Prostate gland (tissue), 2 donors: ENCODE measurements around the gene NUMB. TPM values are rescaled to one million over a fixed set of nuclear protein-coding genes. Genes with fewer than 3 reads are reported as not detected.
"Not testable (repeated sequence)": the region's sequence is repeated elsewhere in the genome, so short reads cannot be mapped to it uniquely, and the experiment has no call there.

Experiments
- DNase-seq: peaks from one replicate; pipeline ENCODE4 v3.0.0-alpha.2; 2019; ENCODE audit warnings: low spot score
- H3K27ac ChIP-seq, 2 donors: fragments of 200-600 bp; sonication (generic); 2 replicates each; pipeline ENCODE4 v1.5.1; 2017 to 2019
- H3K27me3 ChIP-seq: fragments of 200-600 bp; sonication (generic); replicated peaks from 2 replicates; pipeline ENCODE4 v1.5.1; 2019; ENCODE audit not compliant: insufficient read depth
- H3K36me3 ChIP-seq, 2 donors: fragments of 200-600 bp; sonication (generic); 1 replicate in 1 of 2; 2 replicates in 1 of 2; pipeline versions ENCODE4 v1.5.1 to v1.8.1; 2017 to 2019
- H3K4me1 ChIP-seq: fragments of 200-600 bp; sonication (generic); replicated peaks from 2 replicates; pipeline ENCODE4 v1.5.1; 2019
- H3K4me3 ChIP-seq, 2 donors: fragments of 200-600 bp; sonication (generic); 2 replicates each; pipeline ENCODE4 v1.5.1; 2017 to 2019
- H3K9me3 ChIP-seq: fragments of 200-600 bp; sonication (generic); 2 replicates; pipeline ENCODE4 v1.5.1; 2017
- CTCF ChIP-seq, 4 experiments: fragments of 200-600 bp in 2 of 4; fragments of 450-650 bp in 2 of 4; sonication (generic) in 2 of 4; IDR thresholded peaks; 1 replicate in 3 of 4; 2 replicates in 1 of 4; pipeline ENCODE4 v1.5.1; 2016 to 2019; ENCODE audit warnings: antibody characterized with exemption in 4 of 4, mild to moderate bottlenecking in 2 of 4, moderate library complexity in 2 of 4
- POLR2A ChIP-seq: fragments of 450-650 bp; IDR thresholded peaks from one replicate; pipeline ENCODE4 v1.6.1; 2016; ENCODE audit warnings: antibody characterized with exemption, mild to moderate bottlenecking
- POLR2AphosphoS5 ChIP-seq: sonication (generic); formaldehyde crosslinking; IDR thresholded peaks from one replicate; pipeline ENCODE4 v1.6.1; 2017; ENCODE audit warnings: antibody characterized with exemption
- WGBS: methylation state at CpG from one replicate; pipeline ENCODE4 v1.1.5; 2018; 5-methylcytosine and 5-hydroxymethylcytosine counted together
- intact Hi-C: fragments of 100-400 bp; cut with DNase I; formaldehyde crosslinking; loops from one replicate; pipeline ENCODE4 v1.14.2; 2022
- total RNA-seq, 2 donors: library from RNA; depleted of rRNA; stranded (reverse); fragments of >200 nt; gene quantifications; one replicate each; pipeline ENCODE4 v1.1.0, GENCODE V29; 2016

Gene NUMB
- total RNA-seq, 2 donors from 2014 or later: 38.4 to 57.8 TPM

GRCh38 chr14:73418227-73418626, 40.1 kb downstream of the NUMB start:
- no peaks in the 10 kb centered on the region for H3K36me3 ChIP-seq
- 93% methylated on average over 3 of the region's 3 CpGs for WGBS

GRCh38 chr14:73406248-73406647, 52.1 kb downstream of the NUMB start:
- H3K9me3 ChIP-seq, H3K4me3 ChIP-seq, DNase-seq, H3K36me3 ChIP-seq, intact Hi-C loops, H3K27ac ChIP-seq, H3K27me3 ChIP-seq, H3K4me1 ChIP-seq: not testable (repeated sequence)
- WGBS: 92% methylated on average over 2 of the region's 3 CpGs

More at GRCh38 chr14:73418227-73418626, 40.1 kb downstream of the NUMB start:
- H3K9me3 ChIP-seq: no peaks in the 10 kb centered on the region
- H3K4me1 ChIP-seq: no peaks in the 10 kb centered on the region
- intact Hi-C loops: no loop called here
- H3K27ac ChIP-seq: no peak overlapping the region
- H3K4me3 ChIP-seq: no peak overlapping the region
- no peak for DNase-seq
- no peaks in the 10 kb centered on the region for H3K27me3 ChIP-seq
- TF ChIP-seq CTCF (IDR thresholded peaks at IDR 0.05): no peak
- no peak for TF ChIP-seq POLR2AphosphoS5
- no peak for TF ChIP-seq POLR2A

- DNase-seq: no peak
- H3K27ac ChIP-seq: no peak overlapping the region
- 93% methylated on average over 4 of the region's 4 CpGs for WGBS
- H3K9me3 ChIP-seq: no peaks in the 10 kb centered on the region
- TF ChIP-seq POLR2AphosphoS5 (no peak), CTCF (IDR thresholded peaks at IDR 0.05) (no peak), POLR2A (no peak)
- no peak overlapping the region for H3K4me3 ChIP-seq
- no peaks in the 10 kb centered on the region for H3K4me1 ChIP-seq
- H3K27me3 ChIP-seq: no peaks in the 10 kb centered on the region
- intact Hi-C loops: no loop called here
- no peaks in the 10 kb centered on the region for H3K36me3 ChIP-seq
These were observed 55.1 kb downstream of the NUMB start for GRCh38 chr14:73403181-73403752.

GRCh38 chr14:73402579-73402978, 55.8 kb downstream of the NUMB start:
- Histone ChIP-seq H3K36me3 (no peaks in the 10 kb centered on the region), H3K4me1 (no peaks in the 10 kb centered on the region), H3K4me3 (no peak overlapping the region), H3K27ac (no peak overlapping the region), H3K27me3 (no peaks in the 10 kb centered on the region), H3K9me3 (no peaks in the 10 kb centered on the region)
- TF ChIP-seq POLR2A (no peak), CTCF (IDR thresholded peaks at IDR 0.05) (no peak), POLR2AphosphoS5 (no peak)
- 84% methylated on average over 2 of the region's 2 CpGs for WGBS
- no peak for DNase-seq
- intact Hi-C loops: no loop called here

- Histone ChIP-seq H3K27ac (no peak overlapping the region), H3K36me3 (no peaks in the 10 kb centered on the region), H3K27me3 (no peaks in the 10 kb centered on the region), H3K4me1 (no peaks in the 10 kb centered on the region), H3K4me3 (no peak overlapping the region), H3K9me3 (no peaks in the 10 kb centered on the region)
- intact Hi-C loops: no loop called here
- TF ChIP-seq POLR2A (no peak), POLR2AphosphoS5 (no peak), CTCF (IDR thresholded peaks at IDR 0.05) (no peak)
- WGBS: 57% methylated on average over 3 of the region's 3 CpGs
- no peak for DNase-seq
These were observed 60.5 kb downstream of the NUMB start for GRCh38 chr14:73397810-73398209.
